HEK293T (cell line): ENCODE data around the gene GRIN3B.

Experiments used
- ARNT ChIP-seq: fragments of 450-650 bp; IDR thresholded peaks from 2 replicates; pipeline ENCODE4 v1.6.1; 2017; ENCODE audit warnings: mild to moderate bottlenecking
- FOXK2 ChIP-seq: fragments of 450-650 bp; IDR thresholded peaks from 2 replicates; pipeline ENCODE4 v1.6.1; 2016; ENCODE audit warnings: mild to moderate bottlenecking

DNA sequence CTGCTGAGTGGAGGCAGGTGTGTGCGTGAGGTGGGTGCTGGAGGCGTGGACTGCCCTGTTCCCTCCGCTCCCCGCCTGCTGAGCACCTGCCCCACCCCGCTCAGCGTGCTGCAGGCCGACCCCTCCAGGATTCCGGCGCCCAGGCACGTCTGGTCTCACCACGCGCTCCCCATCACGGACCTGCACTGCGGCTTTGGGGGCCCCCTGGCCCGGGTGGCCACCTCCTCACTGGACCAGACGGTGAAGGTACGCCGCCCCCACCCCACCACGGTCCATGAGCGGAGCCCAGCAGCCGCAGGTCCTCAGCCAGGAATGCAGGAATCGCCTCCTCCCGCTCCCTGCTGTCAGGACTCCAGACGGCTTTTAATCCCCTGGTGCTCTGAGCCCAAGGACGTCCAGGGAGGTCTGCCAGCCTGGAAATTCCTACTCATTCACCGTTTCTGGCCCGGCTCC, 10.1 kb upstream of the GRIN3B start:
- TF ChIP-seq FOXK2 (no peak), ARNT (no peak)
